ENCODE results near the gene OSM. TPM values are rescaled to one million over a fixed set of nuclear protein-coding genes. Genes with fewer than 3 reads are reported as not detected.

The OSM gene
- total RNA-seq, 2 donors from 2014 or later = not detected

DNA sequence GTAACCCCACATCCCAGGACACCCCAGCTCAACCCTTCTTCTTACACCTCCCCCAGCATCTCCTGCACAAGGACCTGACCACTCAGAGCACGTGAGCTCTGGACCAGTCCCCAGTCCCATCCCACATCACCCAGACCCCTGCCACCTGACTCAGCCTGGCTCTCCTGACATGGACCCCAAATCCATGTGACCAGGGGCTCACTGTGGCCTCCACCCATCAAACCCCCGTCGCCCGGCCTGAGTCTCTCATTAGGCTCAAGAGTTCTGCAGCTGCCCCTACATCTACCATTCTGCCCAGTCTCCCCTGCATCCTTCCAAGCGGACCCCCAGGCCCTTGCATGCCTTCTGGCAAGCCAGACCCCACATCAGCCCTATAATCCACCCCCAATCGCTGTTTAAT lies 18.2 kb downstream of the OSM start:
- no peak overlapping the region for H3K27ac ChIP-seq
- TF ChIP-seq, protein P1, sequence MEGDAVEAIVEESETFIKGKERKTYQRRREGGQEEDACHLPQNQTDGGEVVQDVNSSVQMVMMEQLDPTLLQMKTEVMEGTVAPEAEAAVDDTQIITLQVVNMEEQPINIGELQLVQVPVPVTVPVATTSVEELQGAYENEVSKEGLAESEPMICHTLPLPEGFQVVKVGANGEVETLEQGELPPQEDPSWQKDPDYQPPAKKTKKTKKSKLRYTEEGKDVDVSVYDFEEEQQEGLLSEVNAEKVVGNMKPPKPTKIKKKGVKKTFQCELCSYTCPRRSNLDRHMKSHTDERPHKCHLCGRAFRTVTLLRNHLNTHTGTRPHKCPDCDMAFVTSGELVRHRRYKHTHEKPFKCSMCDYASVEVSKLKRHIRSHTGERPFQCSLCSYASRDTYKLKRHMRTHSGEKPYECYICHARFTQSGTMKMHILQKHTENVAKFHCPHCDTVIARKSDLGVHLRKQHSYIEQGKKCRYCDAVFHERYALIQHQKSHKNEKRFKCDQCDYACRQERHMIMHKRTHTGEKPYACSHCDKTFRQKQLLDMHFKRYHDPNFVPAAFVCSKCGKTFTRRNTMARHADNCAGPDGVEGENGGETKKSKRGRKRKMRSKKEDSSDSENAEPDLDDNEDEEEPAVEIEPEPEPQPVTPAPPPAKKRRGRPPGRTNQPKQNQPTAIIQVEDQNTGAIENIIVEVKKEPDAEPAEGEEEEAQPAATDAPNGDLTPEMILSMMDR (IDR thresholded peaks at IDR 0.05) = no peak
- TF ChIP-seq POLR2A (IDR thresholded peaks at IDR 0.05) = no peak
- H3K36me3 ChIP-seq (replicated peaks in 1 of 2; ENCODE audit: insufficient read depth in 1 of 2, low read depth in 2 of 2) = no peaks in the 10 kb centered on the region
- no peaks in the 10 kb centered on the region for H3K9me3 ChIP-seq
- H3K27me3 ChIP-seq = peaks cover 0 to 12% of the 10 kb centered on the region in 2 donors
- H3K4me3 ChIP-seq = no peak overlapping the region
- H3K4me1 ChIP-seq = peaks cover 32% of the 10 kb centered on the region
- no peak for DNase-seq
- no peak for ATAC-seq
- WGBS, 2 donors = 62 to 65% methylated on average over 6 of the region's 6 CpGs
- intact Hi-C loops (cut with DNase I) = no loop called here

DNA sequence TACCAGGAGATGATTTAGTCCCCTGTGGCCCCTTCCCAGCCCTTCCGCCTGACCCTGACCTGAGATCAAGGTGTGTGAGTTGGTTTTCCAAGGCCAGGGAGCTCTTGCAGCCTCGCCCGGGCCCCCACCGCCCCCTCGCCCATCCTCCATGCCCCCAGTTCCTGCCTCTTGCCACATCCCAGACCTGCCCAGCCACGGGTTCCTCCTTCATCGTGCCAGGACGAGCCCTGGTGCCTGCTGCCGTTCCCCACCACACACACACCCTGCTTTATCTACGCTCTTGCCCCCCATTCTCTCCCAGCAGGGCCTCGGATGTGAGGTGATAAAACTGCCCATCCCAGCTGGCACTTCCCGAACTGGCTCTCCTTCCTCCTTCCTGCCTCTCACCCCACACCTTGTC lies 18.7 kb downstream of the OSM start:
- H3K27ac ChIP-seq = no peak overlapping the region
- no peak overlapping the region for H3K4me3 ChIP-seq
- peaks cover 27% of the 10 kb centered on the region for H3K4me1 ChIP-seq
- no peak for DNase-seq
- no peaks in the 10 kb centered on the region for H3K36me3 ChIP-seq (replicated peaks in 1 of 2; ENCODE audit: insufficient read depth in 1 of 2, low read depth in 2 of 2)
- peaks cover 0 to 12% of the 10 kb centered on the region in 2 donors for H3K27me3 ChIP-seq
- ATAC-seq = no peak
- WGBS, 2 donors = 58 to 60% methylated on average over 12 of the region's 12 CpGs
- intact Hi-C loops (cut with DNase I) = no loop called here
- TF ChIP-seq, protein P1 (IDR thresholded peaks at IDR 0.05) = no peak
- no peak for TF ChIP-seq POLR2A (IDR thresholded peaks at IDR 0.05)
- no peaks in the 10 kb centered on the region for H3K9me3 ChIP-seq

DNA sequence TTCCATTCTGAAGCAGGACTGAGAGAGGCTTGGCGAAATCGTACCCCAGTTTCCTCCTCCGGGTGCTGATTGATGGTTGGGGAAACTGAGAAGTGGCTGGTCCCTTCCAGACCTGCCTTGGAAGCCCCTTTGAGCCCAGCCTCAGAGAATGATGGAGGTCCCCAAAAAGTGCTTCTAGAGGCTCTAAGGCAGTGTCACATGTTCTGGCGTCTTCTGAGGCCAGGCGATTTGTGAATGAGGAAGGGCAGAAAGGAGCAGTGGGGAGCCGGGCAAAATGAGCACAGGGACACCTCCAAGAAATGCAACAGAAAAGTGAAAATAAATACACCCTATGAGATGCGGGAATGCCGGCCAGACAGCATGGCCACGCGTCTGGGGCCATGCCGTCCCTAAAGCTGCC lies 19.1 kb downstream of the OSM start:
- DNase-seq = no peak
- Histone ChIP-seq H3K27me3 (peaks cover 0 to 12% of the 10 kb centered on the region in 2 donors), H3K4me3 (no peak overlapping the region), H3K4me1 (peaks cover 23% of the 10 kb centered on the region), H3K9me3 (no peaks in the 10 kb centered on the region), H3K36me3 (replicated peaks in 1 of 2; ENCODE audit: insufficient read depth in 1 of 2, low read depth in 2 of 2) (no peaks in the 10 kb centered on the region), H3K27ac (no peak overlapping the region)
- intact Hi-C loops (cut with DNase I) = no loop called here
- whole genome bisulfite sequencing, 2 donors = 77% methylated on average over 11 of the region's 11 CpGs
- no peak for ATAC-seq
- TF ChIP-seq, protein P1 (IDR thresholded peaks at IDR 0.05) = no peak
- no peak for TF ChIP-seq POLR2A (IDR thresholded peaks at IDR 0.05)

- Histone ChIP-seq H3K36me3 (replicated peaks in 1 of 2; ENCODE audit: insufficient read depth in 1 of 2, low read depth in 2 of 2) (no peaks in the 10 kb centered on the region), H3K9me3 (no peaks in the 10 kb centered on the region), H3K4me1 (peaks cover 22% of the 10 kb centered on the region), H3K27ac (peak overlapping the region in 2 of 4 donors; percentile 8 to 20), H3K27me3 (peaks cover 0 to 12% of the 10 kb centered on the region in 2 donors), H3K4me3 (no peak overlapping the region)
- no peak for DNase-seq
- intact Hi-C loops (cut with DNase I) = no loop called here
- TF ChIP-seq, protein P1 (IDR thresholded peaks at IDR 0.05) = no peak
- no peak for TF ChIP-seq POLR2A (IDR thresholded peaks at IDR 0.05)
- WGBS, 2 donors = 18 to 19% methylated on average over 14 to 15 of the region's 15 CpGs
- ATAC-seq = no peak
Observed at GRCh38 chr22:30246814-30247376, 19.8 kb downstream of the OSM start.

Measured in body of pancreas (tissue), 4 donors.